H9 (cell line): ENCODE data around the gene PMM2. TPM values are rescaled to one million over a fixed set of nuclear protein-coding genes. Genes with fewer than 3 reads are reported as not detected.

Experiments
- DNase-seq: peaks from one replicate; pipeline ENCODE4 v3.0.0-alpha.2; 2017
- H2AFZ ChIP-seq: one replicate; pipeline ENCODE4 v1.6.1; 2013; ENCODE audit warnings: mild to moderate bottlenecking, low read length, control low read depth, moderate library complexity
- H2AK5ac ChIP-seq: 2 replicates; pipeline ENCODE4 v1.6.1; 2013; ENCODE audit warnings: low read length, control low read depth, mixed read lengths; ENCODE audit not compliant: insufficient read length
- H2BK120ac ChIP-seq: one replicate; pipeline ENCODE4 v1.6.1; 2013; ENCODE audit warnings: low read depth, mild to moderate bottlenecking, low read length, control low read depth, inconsistent platforms; ENCODE audit not compliant: poor library complexity, severe bottlenecking
- H2BK12ac ChIP-seq: 2 replicates; pipeline ENCODE4 v1.6.1; 2013; ENCODE audit warnings: low read length, control low read depth, mixed read lengths, low read depth; ENCODE audit not compliant: insufficient read length
- H2BK15ac ChIP-seq: 2 replicates; pipeline ENCODE4 v1.6.1; 2013; ENCODE audit warnings: low read depth, low read length, control low read depth
- H2BK20ac ChIP-seq: one replicate; pipeline ENCODE4 v1.6.1; 2013; ENCODE audit warnings: low read depth, mild to moderate bottlenecking, low read length, control low read depth, inconsistent platforms; ENCODE audit not compliant: poor library complexity, severe bottlenecking
- H2BK5ac ChIP-seq: 2 replicates; pipeline ENCODE4 v1.6.1; 2013; ENCODE audit warnings: low read length, control low read depth, mixed read lengths; ENCODE audit not compliant: insufficient read length
- H3K14ac ChIP-seq: 2 replicates; pipeline ENCODE4 v1.6.1; 2013; ENCODE audit warnings: low read length, control low read depth; ENCODE audit not compliant: insufficient read depth
- H3K18ac ChIP-seq: 2 replicates; pipeline ENCODE4 v1.6.1; 2013; ENCODE audit warnings: low read depth, mild to moderate bottlenecking, mixed read lengths, low read length, control low read depth; ENCODE audit not compliant: insufficient read length
- H3K23ac ChIP-seq: 2 replicates; pipeline ENCODE4 v1.6.1; 2013; ENCODE audit warnings: low read length, control low read depth, mixed read lengths, low read depth; ENCODE audit not compliant: insufficient read length
- H3K23me2 ChIP-seq: 2 replicates; pipeline ENCODE4 v1.6.1; 2013; ENCODE audit warnings: low read depth, mild to moderate bottlenecking, mixed read lengths, low read length, control low read depth; ENCODE audit not compliant: insufficient read length, poor library complexity, severe bottlenecking
- H3K27ac ChIP-seq: 2 replicates; pipeline ENCODE4 v1.5.1; 2013; ENCODE audit warnings: low read length, control low read depth, mixed read lengths, low read depth; ENCODE audit not compliant: insufficient read length
- H3K27me3 ChIP-seq: 2 replicates; pipeline ENCODE4 v1.6.1; 2013; ENCODE audit warnings: low read length, control low read depth, inconsistent platforms; ENCODE audit not compliant: insufficient read depth
- H3K4ac ChIP-seq: 2 replicates; pipeline ENCODE4 v1.6.1; 2013; ENCODE audit warnings: low read depth, mild to moderate bottlenecking, control low read depth, inconsistent platforms, low read length, moderate library complexity
- H3K4me1 ChIP-seq: 2 replicates; pipeline ENCODE4 v1.6.1; 2013; ENCODE audit warnings: low read length, control low read depth, inconsistent platforms; ENCODE audit not compliant: insufficient read depth
- H3K4me2 ChIP-seq: 2 replicates; pipeline ENCODE4 v1.6.1; 2013; ENCODE audit warnings: low read length, control low read depth, mixed read lengths; ENCODE audit not compliant: insufficient read length, insufficient read depth
- H3K56ac ChIP-seq: 2 replicates; pipeline ENCODE4 v1.6.1; 2013; ENCODE audit warnings: low read depth, mild to moderate bottlenecking, mixed read lengths, low read length, control low read depth; ENCODE audit not compliant: insufficient read length
- H3K79me1 ChIP-seq: 2 replicates; pipeline ENCODE4 v1.6.1; 2013; ENCODE audit warnings: low read depth, mild to moderate bottlenecking, moderate library complexity, low read length, control low read depth, inconsistent platforms; ENCODE audit not compliant: insufficient read depth, poor library complexity, severe bottlenecking
- H3K79me2 ChIP-seq: 2 replicates; pipeline ENCODE4 v1.6.1; 2013; ENCODE audit warnings: low read length, control low read depth, inconsistent platforms; ENCODE audit not compliant: insufficient read depth
- H3K9ac ChIP-seq: 2 replicates; pipeline ENCODE4 v1.6.1; 2013; ENCODE audit warnings: low read length, control low read depth, mixed read lengths; ENCODE audit not compliant: insufficient read length; ENCODE audit errors: extremely low read depth
- H3K9me3 ChIP-seq: one replicate; pipeline ENCODE4 v1.6.1; 2013; ENCODE audit warnings: low read depth, low read length, inconsistent platforms; ENCODE audit not compliant: control insufficient read depth
- H3T11ph ChIP-seq: one replicate; pipeline ENCODE4 v1.6.1; 2013; ENCODE audit warnings: mild to moderate bottlenecking, low read length, control low read depth, inconsistent platforms
- H4K20me1 ChIP-seq: one replicate; pipeline ENCODE4 v1.6.1; 2013; ENCODE audit not compliant: control insufficient read depth, insufficient read length, insufficient read depth
- H4K5ac ChIP-seq: 2 replicates; pipeline ENCODE4 v1.6.1; 2013; ENCODE audit warnings: low read depth, mild to moderate bottlenecking, mixed read lengths, low read length, control low read depth; ENCODE audit not compliant: insufficient read length
- H4K8ac ChIP-seq: replicated peaks from 2 replicates; pipeline ENCODE4 v1.6.1; 2013; ENCODE audit warnings: low read length, control low read depth, mixed read lengths, low read depth; ENCODE audit not compliant: insufficient read length
- H4K91ac ChIP-seq: 2 replicates; pipeline ENCODE4 v1.6.1; 2013; ENCODE audit warnings: low read depth, mild to moderate bottlenecking, moderate library complexity, mixed read lengths, low read length, control low read depth; ENCODE audit not compliant: insufficient read length
- H3K27ac Mint-ChIP-seq, 3 experiments: 2 replicates in 2 of 3; 3 replicates in 1 of 3; pipeline ENCODE4 v1.8.0; 2020 to 2021; ENCODE audit warnings: mixed read lengths in 3 of 3, mild to moderate bottlenecking in 1 of 3, moderate library complexity in 1 of 3
- H3K27me3 Mint-ChIP-seq: 2 replicates; pipeline ENCODE4 v1.8.0; 2021; ENCODE audit warnings: low read depth, mild to moderate bottlenecking, moderate library complexity, mixed read lengths
- H3K36me3 Mint-ChIP-seq, 3 experiments: 2 replicates in 2 of 3; 3 replicates in 1 of 3; pipeline ENCODE4 v1.8.0; 2020 to 2021; ENCODE audit warnings: low read depth in 3 of 3, mixed read lengths in 3 of 3; ENCODE audit not compliant: insufficient read depth in 1 of 3
- H3K4me1 Mint-ChIP-seq, 2 experiments: 2 replicates each; pipeline ENCODE4 v1.8.0; 2020; ENCODE audit warnings: mixed read lengths in 2 of 2
- H3K4me3 Mint-ChIP-seq, 2 experiments: 2 replicates in 1 of 2; 3 replicates in 1 of 2; pipeline ENCODE4 v1.8.0; 2020 to 2021; ENCODE audit warnings: mild to moderate bottlenecking in 2 of 2, mixed read lengths in 2 of 2, moderate library complexity in 1 of 2
- H3K9me3 Mint-ChIP-seq, 2 experiments: 2 replicates in 1 of 2; 3 replicates in 1 of 2; pipeline ENCODE4 v1.8.0; 2020; ENCODE audit warnings: mild to moderate bottlenecking in 2 of 2, mixed read lengths in 2 of 2, moderate library complexity in 1 of 2
- WGBS: extraction: QIAGEN DNeasy Blood & Tissue Kit; methylation state at CpG from one replicate; pipeline ENCODE4 v1.1.7; 2013; ENCODE audit warnings: missing lambda C conversion rate, low lambda C conversion rate, mixed read lengths; ENCODE audit not compliant: insufficient read length; ENCODE audit errors: extremely low coverage; 5-methylcytosine and 5-hydroxymethylcytosine counted together
- total RNA-seq: library from RNA; stranded (reverse); gene quantifications from 2 replicates; pipeline ENCODE4 v1.2.1, GENCODE V29; 2021
- TF ChIP-seq, protein P1 (sequence below): fragments of 200-600 bp; sonication (generic); conservative IDR thresholded peaks from 3 replicates; pipeline ENCODE4 v1.8.0; 2021; ENCODE audit warnings: antibody characterized with exemption, mild to moderate bottlenecking

Gene PMM2
- total RNA-seq, 1 experiment from 2014 or later = 82.7 TPM

DNA sequence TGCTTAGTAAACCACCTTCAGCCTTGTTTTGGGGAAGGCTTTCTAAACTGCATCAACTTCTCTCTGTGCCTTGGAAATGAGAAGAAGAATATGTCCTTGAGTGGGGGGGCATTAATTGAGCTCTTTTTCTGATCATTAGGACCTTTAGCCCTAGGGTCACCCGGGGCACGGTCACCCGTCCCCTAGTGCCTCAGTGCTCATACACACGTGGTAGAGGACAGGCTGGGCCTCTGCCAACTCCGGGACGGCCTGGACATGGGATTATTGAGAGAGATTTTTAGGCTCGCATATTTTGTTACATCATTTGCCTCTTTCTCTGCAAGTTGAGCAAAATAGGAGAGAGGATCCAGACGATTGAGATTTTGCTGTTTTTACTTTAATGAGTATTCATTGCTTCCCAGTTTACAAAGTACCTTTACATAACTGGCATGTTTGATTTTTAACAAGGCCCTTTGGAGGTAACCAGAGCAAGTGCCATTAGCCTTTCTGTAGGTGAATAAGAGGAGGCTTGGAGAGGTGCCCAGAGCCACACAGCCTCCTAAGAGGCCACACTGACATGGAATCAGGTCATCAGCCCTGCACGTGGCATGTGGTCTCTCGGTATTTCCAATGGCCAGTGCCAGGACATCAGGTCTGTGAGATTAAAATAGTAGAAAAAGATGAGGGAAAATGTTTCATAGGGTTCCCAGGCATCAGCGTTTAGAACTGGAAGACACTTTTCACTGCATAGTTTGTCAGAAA lies 11.1 kb downstream of the PMM2 start:
- H2BK12ac ChIP-seq = no peak overlapping the region
- H2BK20ac ChIP-seq = no peak overlapping the region
- no peak overlapping the region for H3K14ac ChIP-seq
- no peaks in the 10 kb centered on the region for H3K9me3 Mint-ChIP-seq
- H3K79me2 ChIP-seq = no peaks in the 10 kb centered on the region
- H3K27me3 ChIP-seq = no peaks in the 10 kb centered on the region
- no peak overlapping the region for H2BK5ac ChIP-seq
- no peak overlapping the region for H4K8ac ChIP-seq
- H4K5ac ChIP-seq = no peak overlapping the region
- no peaks in the 10 kb centered on the region for H3K27me3 Mint-ChIP-seq
- H3K56ac ChIP-seq = no peak overlapping the region
- no peak overlapping the region for H3K4me3 Mint-ChIP-seq
- H2BK15ac ChIP-seq = no peak overlapping the region
- H3K4ac ChIP-seq = no peak overlapping the region
- H3K4me2 ChIP-seq = no peak overlapping the region
- no peaks in the 10 kb centered on the region for H4K20me1 ChIP-seq
- no peaks in the 10 kb centered on the region for H3K4me1 Mint-ChIP-seq
- H3T11ph ChIP-seq = no peak overlapping the region
- no peak overlapping the region for H2BK120ac ChIP-seq
- no peaks in the 10 kb centered on the region for H3K23me2 ChIP-seq
- H3K4me1 ChIP-seq = no peaks in the 10 kb centered on the region
- H3K36me3 Mint-ChIP-seq = peaks cover 54 to 95% (median 87%) of the 10 kb centered on the region in 3 experiments; a peak in 6 of 7 replicates
- no peak overlapping the region for H3K27ac Mint-ChIP-seq
- no peak overlapping the region for H2AK5ac ChIP-seq
- H3K79me1 ChIP-seq = no peaks in the 10 kb centered on the region
- no CpG with 5 or more reads among the region's 11 CpGs for WGBS
- no peak overlapping the region for H3K9ac ChIP-seq
- H4K91ac ChIP-seq = no peak overlapping the region
- no peak for DNase-seq
- no peak overlapping the region for H2AFZ ChIP-seq
- TF ChIP-seq, protein P1, sequence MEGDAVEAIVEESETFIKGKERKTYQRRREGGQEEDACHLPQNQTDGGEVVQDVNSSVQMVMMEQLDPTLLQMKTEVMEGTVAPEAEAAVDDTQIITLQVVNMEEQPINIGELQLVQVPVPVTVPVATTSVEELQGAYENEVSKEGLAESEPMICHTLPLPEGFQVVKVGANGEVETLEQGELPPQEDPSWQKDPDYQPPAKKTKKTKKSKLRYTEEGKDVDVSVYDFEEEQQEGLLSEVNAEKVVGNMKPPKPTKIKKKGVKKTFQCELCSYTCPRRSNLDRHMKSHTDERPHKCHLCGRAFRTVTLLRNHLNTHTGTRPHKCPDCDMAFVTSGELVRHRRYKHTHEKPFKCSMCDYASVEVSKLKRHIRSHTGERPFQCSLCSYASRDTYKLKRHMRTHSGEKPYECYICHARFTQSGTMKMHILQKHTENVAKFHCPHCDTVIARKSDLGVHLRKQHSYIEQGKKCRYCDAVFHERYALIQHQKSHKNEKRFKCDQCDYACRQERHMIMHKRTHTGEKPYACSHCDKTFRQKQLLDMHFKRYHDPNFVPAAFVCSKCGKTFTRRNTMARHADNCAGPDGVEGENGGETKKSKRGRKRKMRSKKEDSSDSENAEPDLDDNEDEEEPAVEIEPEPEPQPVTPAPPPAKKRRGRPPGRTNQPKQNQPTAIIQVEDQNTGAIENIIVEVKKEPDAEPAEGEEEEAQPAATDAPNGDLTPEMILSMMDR = no peak
- H3K27ac ChIP-seq = no peak overlapping the region
- H3K18ac ChIP-seq = no peak overlapping the region
- H3K23ac ChIP-seq = no peak overlapping the region
- no peaks in the 10 kb centered on the region for H3K9me3 ChIP-seq
